Adrenal gland (tissue), 5 donors: Measurements from ENCODE around the gene C9orf78.

Experiments used
- CTCF ChIP-seq, 6 experiments: fragments of 450-650 bp in 4 of 6; fragments of 200-600 bp in 2 of 6; sonication (generic) in 1 of 6; IDR thresholded peaks; 1 replicate in 5 of 6; 2 replicates in 1 of 6; pipeline versions ENCODE4 v1.5.1 to v1.8.0; 2016 to 2021; ENCODE audit warnings: antibody characterized with exemption in 6 of 6, mild to moderate bottlenecking in 2 of 6, moderate library complexity in 1 of 6
- POLR2A ChIP-seq, 2 donors: fragments of 450-650 bp; IDR thresholded peaks; one replicate each; pipeline ENCODE4 v1.6.1; 2017; ENCODE audit warnings: antibody characterized with exemption in 2 of 2, mild to moderate bottlenecking in 2 of 2, moderate library complexity in 1 of 2
- donor health status: DM: no; HTN: no; CAD: no.

GRCh38 chr9:129778469-129778868, 56.6 kb downstream of the C9orf78 start:
- no peak for TF ChIP-seq CTCF (IDR thresholded peaks at IDR 0.05)
- no peak for TF ChIP-seq POLR2A (IDR thresholded peaks at IDR 0.05)
